K562 (cell line): ENCODE data around the gene SYT14. TPM values are rescaled to one million over a fixed set of nuclear protein-coding genes. Genes with fewer than 3 reads are reported as not detected.

Experiments
- ATAC-seq: fragments of 200-7000 bp; cut with Tn5 transposase; 3 replicates; pipeline ENCODE4 v1.9.1; 2020; ENCODE audit warnings: moderate library complexity
- BruUV-seq: library from RNA; stranded (reverse); fragments of 400-500 nt; replicated peaks from 2 replicates; lab custom pipeline; 2021; lab: Mats Ljungman, UMichigan
- CTCF ChIA-PET: fragments of 300-600 bp; formaldehyde crosslinking; extraction: SDS; loops from one replicate; lab custom pipeline; 2021; ENCODE audit warnings: low intra/inter-chr PET ratio; lab: Yijun Ruan, JAX
- POLR2A ChIA-PET: fragments of 300-600, 350-650 bp; sonication (Branson Sonifier 250); formaldehyde crosslinking; extraction: SDS; loops from one replicate; lab custom pipeline; 2021; ENCODE audit warnings: antibody characterized with exemption, inconsistent platforms; lab: Yijun Ruan, JAX
- DNase-seq, 4 experiments: peaks; one replicate each; pipeline versions ENCODE4 v3.0.0 to v3.0.0-alpha.2; 2011 to 2018; ENCODE audit warnings: low spot score in 3 of 4, mixed read lengths in 3 of 4; ENCODE audit errors: extremely low read depth in 1 of 4
- FAIRE-seq: peaks from 2 replicates; lab custom pipeline; 2011; peaks lifted over from hg19 to GRCh38; lab: Jason Lieb, UNC
- H2AFZ ChIP-seq: 2 replicates; pipeline ENCODE4 v1.6.0; 2011; ENCODE audit warnings: low read depth, low read length, control low read depth, inconsistent platforms
- H3K27ac ChIP-seq: fragments of 200-600 bp; 3 replicates; pipeline ENCODE4 v1.8.0; 2011; ENCODE audit warnings: low read depth, mild to moderate bottlenecking, control low read depth, inconsistent platforms, low read length, moderate library complexity, mixed read lengths; ENCODE audit errors: extremely low read depth
- H3K27me3 ChIP-seq, 2 experiments: fragments of 300-600 bp in 1 of 2; 2 replicates in 1 of 2; 3 replicates in 1 of 2; pipeline versions ENCODE4 v1.6.0 to v1.8.0; 2011; ENCODE audit warnings: inconsistent platforms in 2 of 2, low read length in 2 of 2, mild to moderate bottlenecking in 1 of 2, mixed read lengths in 1 of 2, moderate library complexity in 1 of 2; ENCODE audit not compliant: control insufficient read depth in 2 of 2, insufficient read depth in 2 of 2
- H3K36me3 ChIP-seq: fragments of 300-600 bp; 3 replicates; pipeline ENCODE4 v1.8.0; 2011; ENCODE audit warnings: mild to moderate bottlenecking, low read length, inconsistent platforms; ENCODE audit not compliant: control insufficient read depth, insufficient read depth
- H3K4me1 ChIP-seq, 2 experiments: fragments of 200-600 bp in 1 of 2; replicated peaks in 1 of 2; 2 replicates in 1 of 2; 3 replicates in 1 of 2; pipeline versions ENCODE4 v1.5.1 to v1.8.0; 2011; ENCODE audit warnings: inconsistent platforms in 2 of 2, low read length in 2 of 2, mild to moderate bottlenecking in 1 of 2, mixed read lengths in 1 of 2, moderate library complexity in 1 of 2; ENCODE audit not compliant: control insufficient read depth in 2 of 2, insufficient read depth in 2 of 2
- H3K4me2 ChIP-seq: 2 replicates; pipeline ENCODE4 v1.6.1; 2011; ENCODE audit warnings: low read length, control low read depth, inconsistent platforms, mixed read lengths; ENCODE audit not compliant: insufficient read depth
- H3K4me3 ChIP-seq: fragments of 200-600 bp; sonication (generic), shearing (Covaris generic); 2 replicates; pipeline ENCODE4 v1.5.1; 2016; ENCODE audit warnings: control low read depth, inconsistent platforms
- H3K79me2 ChIP-seq: fragments of 200-600 bp; 3 replicates; pipeline ENCODE4 v1.8.0; 2011; ENCODE audit warnings: low read length, inconsistent platforms; ENCODE audit not compliant: control insufficient read depth, insufficient read depth
- H3K9ac ChIP-seq, 2 experiments: 2 replicates each; pipeline versions ENCODE4 v1.6.0 to v1.6.1; 2011; ENCODE audit warnings: low read depth in 2 of 2, low read length in 2 of 2, control low read depth in 1 of 2, inconsistent platforms in 1 of 2, mild to moderate bottlenecking in 1 of 2, mixed read lengths in 1 of 2; ENCODE audit not compliant: insufficient read depth in 1 of 2
- H3K9me1 ChIP-seq: one replicate; pipeline ENCODE4 v1.6.0; 2011; ENCODE audit warnings: inconsistent platforms, mild to moderate bottlenecking, low read length, moderate library complexity; ENCODE audit not compliant: control insufficient read depth, insufficient read depth
- H3K9me3 ChIP-seq: replicated peaks from 2 replicates; pipeline ENCODE4 v1.5.1; 2011; ENCODE audit warnings: low read depth, low read length, inconsistent platforms; ENCODE audit not compliant: control insufficient read depth, insufficient read depth
- H4K20me1 ChIP-seq: replicated peaks from 2 replicates; pipeline ENCODE4 v1.6.1; 2011; ENCODE audit warnings: low read length, inconsistent platforms, mixed read lengths; ENCODE audit not compliant: control insufficient read depth, insufficient read depth
- CBFB ChIP-seq: sonication (generic); formaldehyde crosslinking; IDR thresholded peaks from 2 replicates; pipeline ENCODE4 v1.4.0; 2020; ENCODE audit warnings: mild to moderate bottlenecking, missing genetic modification reagents
- CEBPB ChIP-seq: fragments of 450-650 bp; IDR thresholded peaks from 2 replicates; pipeline ENCODE4 v1.6.1; 2016; ENCODE audit warnings: missing genetic modification characterization, missing compliant biosample characterization
- FOXK2 ChIP-seq, 2 experiments: fragments of 450-650 bp; IDR thresholded peaks in 1 of 2; conservative IDR thresholded peaks in 1 of 2; 2 replicates each; pipeline ENCODE4 v1.6.1; 2016; ENCODE audit warnings: low read depth in 2 of 2, mild to moderate bottlenecking in 1 of 2
- FUS ChIP-seq: fragments of 200-400 bp; formaldehyde crosslinking; optimal IDR thresholded peaks from 2 replicates; pipeline ENCODE3; 2017; ENCODE audit warnings: low read depth, low read length
- NEUROD1 ChIP-seq: fragments of 150-350 bp; IDR thresholded peaks from 2 replicates; pipeline ENCODE4 v1.6.1; 2014; ENCODE audit warnings: borderline replicate concordance, low read length, low read depth; ENCODE audit not compliant: partially characterized antibody
- SMARCC2 ChIP-seq: fragments of 450-650 bp; IDR thresholded peaks from 2 replicates; pipeline ENCODE4 v1.6.1; 2017; ENCODE audit warnings: antibody characterized with exemption, moderate library complexity, mild to moderate bottlenecking, low read depth
- ZNF668 ChIP-seq: fragments of 250-450 bp; sonication (Bioruptor Pico); IDR thresholded peaks from 2 replicates; pipeline ENCODE4 v1.8.0; 2022; ENCODE audit warnings: mild to moderate bottlenecking, inconsistent platforms
- WGBS: fragments of 100-300 bp; shearing (Covaris generic); methylation state at CpG from one replicate; pipeline ENCODE4 v1.1.6; 2016; ENCODE audit warnings: low coverage, mixed read lengths; ENCODE audit not compliant: insufficient coverage; ENCODE audit errors: missing lambda C conversion rate; 5-methylcytosine and 5-hydroxymethylcytosine counted together
- in situ Hi-C: fragments of 300-500 bp; cut with MboI; formaldehyde crosslinking; loops from 4 replicates; pipeline ENCODE4 v1.15.0; 2018; ENCODE audit warnings: inconsistent platforms, mixed read lengths
- intact Hi-C: fragments of 100-400 bp; cut with micrococcal nuclease; formaldehyde crosslinking; loops from 2 replicates; pipeline ENCODE4 v1.14.2; 2022
- polyA plus RNA-seq, 8 experiments: library from polyadenylated mRNA; depleted of rRNA in 4 of 8; stranded (reverse) in 5 of 8; unstranded in 3 of 8; fragments of >200 nt; fragmentation: Nextera tagmentation in 2 of 8; fragmentation: Illumina TruSeq in 1 of 8; extraction: Ambion mirVana in 2 of 8; extraction: Trizol in 1 of 8; gene quantifications; 2 replicates each; pipeline versions ENCODE4 v1.2.1 to v1.2.3, GENCODE V29; 2011 to 2014; ENCODE audit warnings: inconsistent platforms in 1 of 8, missing spikeins in 1 of 8
- total RNA-seq, 7 experiments: library from RNA; depleted of rRNA in 6 of 7; stranded (reverse); fragments of >200 nt in 6 of 7; fragmentation: Illumina TruSeq in 2 of 7; extraction: Trizol in 2 of 7; gene quantifications; 2 replicates each; pipeline versions ENCODE4 v1.2.1 to v1.2.3, GENCODE V29; 2011 to 2021; ENCODE audit warnings: low replicate concordance in 1 of 7
- TF ChIP-seq, protein P1 (sequence below): fragments of 200-800 bp; sonication (Bioruptor generic); IDR thresholded peaks from 2 replicates; pipeline ENCODE4 v1.6.1; 2016; ENCODE audit warnings: missing genetic modification characterization, missing compliant biosample characterization
- TF ChIP-seq, protein P2 (sequence below): fragments of 450-650 bp; conservative IDR thresholded peaks from 2 replicates; pipeline ENCODE4 v1.6.1; 2016; ENCODE audit warnings: missing genetic modification characterization, low read depth, mild to moderate bottlenecking, control low read depth, missing compliant biosample characterization
- TF ChIP-seq, protein P3 (sequence below): fragments of 250-450 bp; sonication (Bioruptor Pico); IDR thresholded peaks from 2 replicates; pipeline ENCODE4 v1.4.0; 2020; ENCODE audit warnings: mild to moderate bottlenecking

The SYT14 gene
- total and polyA plus RNA-seq, 9 of the 15 experiments (the other 6 are each of a cell fraction or from before 2014, with no cell fraction given): 0.01 to 0.04 TPM; not detected in 7

DNA sequence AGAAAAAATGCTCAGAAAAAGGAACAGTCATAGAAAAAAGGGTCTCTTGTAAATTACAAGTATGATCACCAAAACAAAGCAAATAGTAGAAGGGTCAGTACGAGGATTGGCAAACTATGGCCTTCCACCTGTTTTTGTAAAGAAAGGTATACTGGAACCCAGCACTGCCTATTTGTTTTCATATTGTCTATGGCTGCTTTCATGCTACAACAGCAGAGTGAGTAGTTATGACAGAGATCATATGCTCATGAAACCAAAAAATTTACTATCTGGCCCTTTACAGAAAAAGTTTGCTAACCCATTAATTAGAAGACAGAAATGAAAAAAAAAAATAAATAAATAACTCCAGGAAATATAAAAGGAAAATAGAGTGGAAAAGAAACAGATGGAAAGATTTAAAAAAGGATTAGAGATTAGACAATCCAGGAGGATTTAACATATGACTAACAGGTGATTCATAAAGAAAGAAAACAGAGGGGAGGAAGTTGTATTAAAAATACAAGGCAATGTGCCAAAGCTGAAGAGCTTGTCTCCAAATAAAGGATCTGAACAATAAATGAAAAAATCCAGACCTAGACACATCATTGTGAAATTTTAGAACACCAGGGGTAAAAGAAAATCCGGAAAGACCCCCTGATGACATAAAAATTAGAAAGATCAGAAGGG is 186.0 kb downstream of the SYT14 start (continued):
- TF ChIP-seq, protein P1, sequence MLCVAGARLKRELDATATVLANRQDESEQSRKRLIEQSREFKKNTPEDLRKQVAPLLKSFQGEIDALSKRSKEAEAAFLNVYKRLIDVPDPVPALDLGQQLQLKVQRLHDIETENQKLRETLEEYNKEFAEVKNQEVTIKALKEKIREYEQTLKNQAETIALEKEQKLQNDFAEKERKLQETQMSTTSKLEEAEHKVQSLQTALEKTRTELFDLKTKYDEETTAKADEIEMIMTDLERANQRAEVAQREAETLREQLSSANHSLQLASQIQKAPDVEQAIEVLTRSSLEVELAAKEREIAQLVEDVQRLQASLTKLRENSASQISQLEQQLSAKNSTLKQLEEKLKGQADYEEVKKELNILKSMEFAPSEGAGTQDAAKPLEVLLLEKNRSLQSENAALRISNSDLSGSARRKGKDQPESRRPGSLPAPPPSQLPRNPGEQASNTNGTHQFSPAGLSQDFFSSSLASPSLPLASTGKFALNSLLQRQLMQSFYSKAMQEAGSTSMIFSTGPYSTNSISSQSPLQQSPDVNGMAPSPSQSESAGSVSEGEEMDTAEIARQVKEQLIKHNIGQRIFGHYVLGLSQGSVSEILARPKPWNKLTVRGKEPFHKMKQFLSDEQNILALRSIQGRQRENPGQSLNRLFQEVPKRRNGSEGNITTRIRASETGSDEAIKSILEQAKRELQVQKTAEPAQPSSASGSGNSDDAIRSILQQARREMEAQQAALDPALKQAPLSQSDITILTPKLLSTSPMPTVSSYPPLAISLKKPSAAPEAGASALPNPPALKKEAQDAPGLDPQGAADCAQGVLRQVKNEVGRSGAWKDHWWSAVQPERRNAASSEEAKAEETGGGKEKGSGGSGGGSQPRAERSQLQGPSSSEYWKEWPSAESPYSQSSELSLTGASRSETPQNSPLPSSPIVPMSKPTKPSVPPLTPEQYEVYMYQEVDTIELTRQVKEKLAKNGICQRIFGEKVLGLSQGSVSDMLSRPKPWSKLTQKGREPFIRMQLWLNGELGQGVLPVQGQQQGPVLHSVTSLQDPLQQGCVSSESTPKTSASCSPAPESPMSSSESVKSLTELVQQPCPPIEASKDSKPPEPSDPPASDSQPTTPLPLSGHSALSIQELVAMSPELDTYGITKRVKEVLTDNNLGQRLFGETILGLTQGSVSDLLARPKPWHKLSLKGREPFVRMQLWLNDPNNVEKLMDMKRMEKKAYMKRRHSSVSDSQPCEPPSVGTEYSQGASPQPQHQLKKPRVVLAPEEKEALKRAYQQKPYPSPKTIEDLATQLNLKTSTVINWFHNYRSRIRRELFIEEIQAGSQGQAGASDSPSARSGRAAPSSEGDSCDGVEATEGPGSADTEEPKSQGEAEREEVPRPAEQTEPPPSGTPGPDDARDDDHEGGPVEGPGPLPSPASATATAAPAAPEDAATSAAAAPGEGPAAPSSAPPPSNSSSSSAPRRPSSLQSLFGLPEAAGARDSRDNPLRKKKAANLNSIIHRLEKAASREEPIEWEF (CRISPR knock-in tag): no peak
- TF ChIP-seq, all 486 proteins: peak for 0

DNA sequence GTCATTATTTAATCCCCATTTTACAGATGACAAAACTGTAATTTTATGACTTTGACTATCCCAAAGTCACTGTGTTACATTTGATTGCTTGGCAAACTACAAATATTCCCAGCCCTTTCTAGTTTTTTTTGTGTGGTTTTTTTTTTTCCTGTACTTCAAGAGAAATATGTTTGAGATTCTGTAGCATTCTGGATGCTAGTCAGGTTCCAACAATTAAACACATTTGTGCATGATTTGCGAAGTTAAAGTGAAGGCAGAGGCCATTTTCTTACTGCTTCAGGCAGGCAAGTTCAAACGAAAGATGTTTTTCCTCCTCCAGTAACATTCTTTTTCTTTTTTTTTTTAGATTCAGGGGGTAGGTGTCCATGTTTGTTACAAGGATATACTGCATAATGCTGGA is 186.7 kb downstream of the SYT14 start:
- intact Hi-C loops: no loop called here

More for the DNA sequence above, 186.7 kb downstream of the SYT14 start:
- H3K36me3 ChIP-seq: no peaks in the 10 kb centered on the region
- TF ChIP-seq, protein P2, sequence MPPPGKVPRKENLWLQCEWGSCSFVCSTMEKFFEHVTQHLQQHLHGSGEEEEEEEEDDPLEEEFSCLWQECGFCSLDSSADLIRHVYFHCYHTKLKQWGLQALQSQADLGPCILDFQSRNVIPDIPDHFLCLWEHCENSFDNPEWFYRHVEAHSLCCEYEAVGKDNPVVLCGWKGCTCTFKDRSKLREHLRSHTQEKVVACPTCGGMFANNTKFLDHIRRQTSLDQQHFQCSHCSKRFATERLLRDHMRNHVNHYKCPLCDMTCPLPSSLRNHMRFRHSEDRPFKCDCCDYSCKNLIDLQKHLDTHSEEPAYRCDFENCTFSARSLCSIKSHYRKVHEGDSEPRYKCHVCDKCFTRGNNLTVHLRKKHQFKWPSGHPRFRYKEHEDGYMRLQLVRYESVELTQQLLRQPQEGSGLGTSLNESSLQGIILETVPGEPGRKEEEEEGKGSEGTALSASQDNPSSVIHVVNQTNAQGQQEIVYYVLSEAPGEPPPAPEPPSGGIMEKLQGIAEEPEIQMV (tag): no peak
- TF ChIP-seq SMARCC2 (no peak), FUS (no peak), FOXK2 (conservative IDR thresholded peaks at IDR 0.05 in 1 of 2, IDR thresholded peaks at IDR 0.05 in 1 of 2; ENCODE audit: low read depth in 2 of 2) (no peak), NEUROD1 (no peak), ZNF668 (CRISPR knock-in tag) (no peak), CBFB (CRISPR knock-in tag) (no peak), CEBPB (tag) (no peak)
- TF ChIP-seq, protein P3, sequence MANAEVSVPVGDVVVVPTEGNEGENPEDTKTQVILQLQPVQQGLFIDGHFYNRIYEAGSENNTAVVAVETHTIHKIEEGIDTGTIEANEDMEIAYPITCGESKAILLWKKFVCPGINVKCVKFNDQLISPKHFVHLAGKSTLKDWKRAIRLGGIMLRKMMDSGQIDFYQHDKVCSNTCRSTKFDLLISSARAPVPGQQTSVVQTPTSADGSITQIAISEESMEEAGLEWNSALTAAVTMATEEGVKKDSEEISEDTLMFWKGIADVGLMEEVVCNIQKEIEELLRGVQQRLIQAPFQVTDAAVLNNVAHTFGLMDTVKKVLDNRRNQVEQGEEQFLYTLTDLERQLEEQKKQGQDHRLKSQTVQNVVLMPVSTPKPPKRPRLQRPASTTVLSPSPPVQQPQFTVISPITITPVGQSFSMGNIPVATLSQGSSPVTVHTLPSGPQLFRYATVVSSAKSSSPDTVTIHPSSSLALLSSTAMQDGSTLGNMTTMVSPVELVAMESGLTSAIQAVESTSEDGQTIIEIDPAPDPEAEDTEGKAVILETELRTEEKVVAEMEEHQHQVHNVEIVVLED (CRISPR knock-in tag): no peak
- no peaks in the 10 kb centered on the region for H3K27me3 ChIP-seq
- no peaks in the 10 kb centered on the region for H4K20me1 ChIP-seq
- H3K4me1 ChIP-seq: no peaks in the 10 kb centered on the region
- no peaks in the 10 kb centered on the region for H3K9me3 ChIP-seq
- FAIRE-seq (no peak), ATAC-seq (no peak), DNase-seq (no peak)
- no peak overlapping the region for H3K9ac ChIP-seq
- no peak overlapping the region for H3K4me2 ChIP-seq
- WGBS: 0% methylated on average over 2 of the region's 2 CpGs
- no peaks in the 10 kb centered on the region for H3K9me1 ChIP-seq
- in situ Hi-C loops: loop anchor here (25.0 kb wide), 1 partner anchor 1013 kb away; the partner anchor contains the start of gene KCNH1
- no TSS peak for BruUV-seq
- POLR2A ChIA-PET: interaction anchor here (0.8 kb wide), 1 partner anchor 615 kb away, joined by 3 read pairs; no protein-coding TSS in a partner anchor
- H2AFZ ChIP-seq: no peak overlapping the region
- H3K27ac ChIP-seq: no peak overlapping the region
- CTCF ChIA-PET: interaction anchor here (0.7 kb wide), 1 partner anchor 108 kb away, joined by 3 read pairs; no protein-coding TSS in a partner anchor
- no peaks in the 10 kb centered on the region for H3K79me2 ChIP-seq
- no peak overlapping the region for H3K4me3 ChIP-seq
